PC-3 (cell line): ENCODE results near the gene CNN3. TPM values are rescaled to one million over a fixed set of nuclear protein-coding genes. Genes with fewer than 3 reads are reported as not detected.
"Not testable (repeated sequence)": the region's sequence is repeated elsewhere in the genome, so short reads cannot be mapped to it uniquely, and the experiment has no call there.

Experiments used
- ATAC-seq: fragments of 200-7000 bp; cut with Tn5 transposase; 2 replicates; pipeline ENCODE4 v1.9.1; 2020; ENCODE audit warnings: mild to moderate bottlenecking, moderate library complexity
- BruUV-seq: library from RNA; stranded (reverse); fragments of 400-500 nt; replicated peaks from 2 replicates; lab custom pipeline; 2021; lab: Mats Ljungman, UMichigan
- CTCF ChIA-PET: fragments of 300-600 bp; sonication (Branson Sonifier 250); formaldehyde crosslinking; loops from one replicate; lab custom pipeline; 2022; ENCODE audit warnings: antibody characterized with exemption; lab: Charles Lee
- POLR2A ChIA-PET: fragments of 300-600 bp; sonication (Branson Sonifier 250); formaldehyde crosslinking; loops from one replicate; lab custom pipeline; 2022; ENCODE audit warnings: antibody characterized with exemption; ENCODE audit not compliant: unreplicated experiment; lab: Charles Lee
- DNase-seq: peaks from one replicate; pipeline ENCODE4 v3.0.0-alpha.2; 2015
- H2AFZ ChIP-seq: fragments of 300-600 bp; sonication (generic); 2 replicates; pipeline ENCODE4 v1.6.0; 2016; ENCODE audit warnings: antibody characterized with exemption, low read length
- H3F3A ChIP-seq: fragments of 300-600 bp; sonication (generic); one replicate; pipeline ENCODE4 v1.6.0; 2017; ENCODE audit warnings: antibody characterized with exemption, low read length, control low read depth, mild to moderate bottlenecking; ENCODE audit not compliant: unreplicated experiment
- H3K27ac ChIP-seq: fragments of 300-600 bp; sonication (generic); 2 replicates; pipeline ENCODE4 v1.5.1; 2016; ENCODE audit warnings: mild to moderate bottlenecking, low read length
- H3K27me3 ChIP-seq: fragments of 300-600 bp; sonication (generic); 2 replicates; pipeline ENCODE4 v1.6.1; 2016; ENCODE audit warnings: low read length, mixed read lengths
- H3K36me3 ChIP-seq: fragments of 300-600 bp; sonication (generic); 2 replicates; pipeline ENCODE4 v1.6.1; 2016; ENCODE audit warnings: low read depth, mixed run types, low read length, mixed read lengths
- H3K4me1 ChIP-seq: fragments of 300-600 bp; sonication (generic); 2 replicates; pipeline ENCODE4 v1.5.1; 2016; ENCODE audit warnings: low read length; ENCODE audit not compliant: insufficient read depth
- H3K4me2 ChIP-seq: fragments of 300-600 bp; sonication (generic); 2 replicates; pipeline ENCODE4 v1.6.0; 2016; ENCODE audit warnings: low read length
- H3K4me3 ChIP-seq: fragments of 300-600 bp; sonication (generic); 2 replicates; pipeline ENCODE4 v1.5.1; 2016; ENCODE audit warnings: mild to moderate bottlenecking, low read length, mixed read lengths
- H3K79me2 ChIP-seq: fragments of 300-600 bp; sonication (generic); 2 replicates; pipeline ENCODE4 v1.6.1; 2017; ENCODE audit warnings: low read length, mixed read lengths
- H3K9ac ChIP-seq: fragments of 300-600 bp; sonication (generic); 2 replicates; pipeline ENCODE4 v1.6.0; 2016; ENCODE audit warnings: mild to moderate bottlenecking, low read length
- H3K9me2 ChIP-seq: fragments of 300-600 bp; sonication (generic); replicated peaks from 2 replicates; pipeline ENCODE4 v1.6.1; 2016; ENCODE audit warnings: mixed run types, low read length, mixed read lengths
- H3K9me3 ChIP-seq: fragments of 300-600 bp; sonication (generic); 2 replicates; pipeline ENCODE4 v1.6.1; 2016; ENCODE audit warnings: low read length, mixed read lengths
- H4K20me1 ChIP-seq: fragments of 300-600 bp; sonication (generic); 2 replicates; pipeline ENCODE4 v1.6.1; 2016; ENCODE audit warnings: low read length, mixed read lengths
- CTCF ChIP-seq: fragments of 300-600 bp; sonication (generic); conservative IDR thresholded peaks from 2 replicates; pipeline ENCODE4 v1.5.1; 2017; ENCODE audit warnings: antibody characterized with exemption, low read depth, mild to moderate bottlenecking, low read length
- EZH2 ChIP-seq: fragments of 300-600 bp; sonication (generic); IDR thresholded peaks from one replicate; pipeline ENCODE4 v1.6.1; 2017; ENCODE audit warnings: antibody characterized with exemption, mild to moderate bottlenecking, low read length; ENCODE audit not compliant: unreplicated experiment
- EZH2phosphoT487 ChIP-seq: fragments of 300-600 bp; sonication (generic); IDR thresholded peaks from 2 replicates; pipeline ENCODE4 v1.6.1; 2018; ENCODE audit warnings: mild to moderate bottlenecking, antibody characterized with exemption, low read length, borderline replicate concordance
- intact Hi-C: fragments of 100-400 bp; cut with micrococcal nuclease; formaldehyde crosslinking; loops from 2 replicates; pipeline ENCODE4 v1.9.0; 2023
- total RNA-seq: library from RNA; depleted of rRNA; stranded (reverse); fragments of >200 nt; gene quantifications from 2 replicates; pipeline ENCODE4 v1.2.3, GENCODE V29; 2014

Gene CNN3
- total RNA-seq, 1 experiment from 2014 or later = 323 TPM

- BruUV-seq = no TSS peak
- H3K27ac ChIP-seq = no peak overlapping the region
- TF ChIP-seq EZH2 (no peak), EZH2phosphoT487 (no peak), CTCF (no peak)
- peaks cover 24% of the 10 kb centered on the region for H3K4me1 ChIP-seq
- DNase-seq (no peak), ATAC-seq (no peak)
- H3K9me2 ChIP-seq = no peaks in the 10 kb centered on the region
- no peaks in the 10 kb centered on the region for H3K36me3 ChIP-seq
- H3K9ac ChIP-seq = no peak overlapping the region
- H3F3A ChIP-seq = no peaks in the 10 kb centered on the region
- H2AFZ ChIP-seq = no peak overlapping the region
- POLR2A ChIA-PET = no interaction called here
- no peaks in the 10 kb centered on the region for H4K20me1 ChIP-seq
- H3K79me2 ChIP-seq = no peaks in the 10 kb centered on the region
- H3K9me3 ChIP-seq = no peaks in the 10 kb centered on the region
- CTCF ChIA-PET = no interaction called here
- no peak overlapping the region for H3K4me3 ChIP-seq
- H3K4me2 ChIP-seq = no peak overlapping the region
- intact Hi-C loops = no loop called here
- no peaks in the 10 kb centered on the region for H3K27me3 ChIP-seq
Measured at GRCh38 chr1:94946886-94947285, 20.0 kb upstream of the CNN3 start.

GRCh38 chr1:94942171-94943128 lies 15.5 kb upstream of the CNN3 start:
- BruUV-seq = no TSS peak
- POLR2A ChIA-PET = no interaction called here
- Histone ChIP-seq H3K9me3 (no peaks in the 10 kb centered on the region), H3K27ac (peak overlapping the region; percentile 37), H3K4me1 (peaks cover 10% of the 10 kb centered on the region), H2AFZ (no peak overlapping the region), H3K36me3 (no peaks in the 10 kb centered on the region), H3K79me2 (no peaks in the 10 kb centered on the region), H3K9me2 (no peaks in the 10 kb centered on the region), H3K27me3 (no peaks in the 10 kb centered on the region), H3K9ac (no peak overlapping the region), H3K4me3 (no peak overlapping the region), H3K4me2 (0 out of 2 replicates have a peak overlapping the region, but pooled peaks have one; percentile 1), H4K20me1 (no peaks in the 10 kb centered on the region), H3F3A (no peaks in the 10 kb centered on the region)
- DNase-seq = peak; percentile 77
- CTCF ChIA-PET = no interaction called here
- intact Hi-C loops = no loop called here
- TF ChIP-seq CTCF (no peak), EZH2phosphoT487 (no peak), EZH2 (no peak)
- ATAC-seq = peak; percentile 82

GRCh38 chr1:94941480-94941879 lies 14.6 kb upstream of the CNN3 start:
- H2AFZ ChIP-seq, CTCF ChIA-PET, BruUV-seq, POLR2A ChIA-PET, H3K27me3 ChIP-seq, ATAC-seq, H3F3A ChIP-seq, H3K36me3 ChIP-seq, H4K20me1 ChIP-seq, H3K4me1 ChIP-seq, H3K79me2 ChIP-seq, DNase-seq, H3K9me2 ChIP-seq, H3K9ac ChIP-seq, H3K9me3 ChIP-seq, H3K4me3 ChIP-seq, H3K4me2 ChIP-seq, intact Hi-C loops: not testable (repeated sequence)
- 0 out of 2 replicates have a peak overlapping the region, but pooled peaks have one; percentile 37 for H3K27ac ChIP-seq
